SU-DHL-6 (cell line): ENCODE measurements around the gene EMID1.

Experiments
- EZH2phosphoT487 ChIP-seq: fragments of 200-600 bp; sonication (generic), shearing (Covaris generic); conservative IDR thresholded peaks from 2 replicates; pipeline ENCODE4 v1.6.1; 2018; ENCODE audit warnings: mild to moderate bottlenecking, antibody characterized with exemption, low read length, moderate library complexity, mixed read lengths
- TF ChIP-seq, protein P1 (sequence below): fragments of 200-600 bp; sonication (generic); IDR thresholded peaks from one replicate; pipeline ENCODE4 v1.5.1; 2017; ENCODE audit warnings: antibody characterized with exemption, mild to moderate bottlenecking, low read length, moderate library complexity; ENCODE audit not compliant: insufficient read depth, poor library complexity, severe bottlenecking

DNA sequence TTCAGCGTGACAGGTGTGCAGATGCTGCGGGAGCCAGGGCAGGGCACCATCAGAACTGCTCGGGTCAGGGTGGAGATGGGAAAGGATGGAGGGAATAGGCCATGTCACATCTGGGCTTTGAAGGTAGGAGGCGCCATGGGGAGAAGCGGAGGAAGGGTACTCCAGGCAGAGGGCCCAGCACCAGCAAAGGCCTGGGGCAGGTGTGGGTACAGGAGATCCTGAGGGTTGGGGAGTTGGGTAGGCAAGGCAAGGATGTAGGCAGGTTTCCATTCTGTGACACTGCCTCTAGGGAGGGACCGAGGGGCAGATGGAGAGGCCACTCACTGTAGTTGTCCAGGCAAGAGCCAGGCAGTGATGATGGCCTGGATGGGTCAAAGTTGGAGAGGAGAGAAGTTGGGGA lies 8.5 kb downstream of the EMID1 start:
- TF ChIP-seq, protein P1, sequence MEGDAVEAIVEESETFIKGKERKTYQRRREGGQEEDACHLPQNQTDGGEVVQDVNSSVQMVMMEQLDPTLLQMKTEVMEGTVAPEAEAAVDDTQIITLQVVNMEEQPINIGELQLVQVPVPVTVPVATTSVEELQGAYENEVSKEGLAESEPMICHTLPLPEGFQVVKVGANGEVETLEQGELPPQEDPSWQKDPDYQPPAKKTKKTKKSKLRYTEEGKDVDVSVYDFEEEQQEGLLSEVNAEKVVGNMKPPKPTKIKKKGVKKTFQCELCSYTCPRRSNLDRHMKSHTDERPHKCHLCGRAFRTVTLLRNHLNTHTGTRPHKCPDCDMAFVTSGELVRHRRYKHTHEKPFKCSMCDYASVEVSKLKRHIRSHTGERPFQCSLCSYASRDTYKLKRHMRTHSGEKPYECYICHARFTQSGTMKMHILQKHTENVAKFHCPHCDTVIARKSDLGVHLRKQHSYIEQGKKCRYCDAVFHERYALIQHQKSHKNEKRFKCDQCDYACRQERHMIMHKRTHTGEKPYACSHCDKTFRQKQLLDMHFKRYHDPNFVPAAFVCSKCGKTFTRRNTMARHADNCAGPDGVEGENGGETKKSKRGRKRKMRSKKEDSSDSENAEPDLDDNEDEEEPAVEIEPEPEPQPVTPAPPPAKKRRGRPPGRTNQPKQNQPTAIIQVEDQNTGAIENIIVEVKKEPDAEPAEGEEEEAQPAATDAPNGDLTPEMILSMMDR, result no peak
- TF ChIP-seq EZH2phosphoT487, result no peak
